GM12878 (cell line): ENCODE results near the gene VPS13C. TPM values are rescaled to one million over a fixed set of nuclear protein-coding genes. Genes with fewer than 3 reads are reported as not detected.

Experiments
- ATAC-seq: fragments of 200-7000 bp; cut with Tn5 transposase; 3 replicates; pipeline ENCODE4 v1.9.1; 2020; ENCODE audit warnings: mild to moderate bottlenecking, moderate library complexity
- BruUV-seq: library from RNA; stranded (reverse); fragments of 400-500 nt; replicated peaks from 2 replicates; lab custom pipeline; 2021; lab: Mats Ljungman, UMichigan
- CTCF ChIA-PET: fragments of 300-600 bp; sonication (Branson Sonifier 250); formaldehyde crosslinking; extraction: SDS; loops from one replicate; lab custom pipeline; 2021; ENCODE audit warnings: inconsistent platforms; lab: Yijun Ruan, JAX
- POLR2A ChIA-PET: fragments of 350-600 bp; formaldehyde crosslinking; extraction: SDS; loops from one replicate; lab custom pipeline; 2021; ENCODE audit warnings: inconsistent platforms; lab: Charles Lee
- RAD21 ChIA-PET: fragments of 300-600 bp; sonication (Branson Sonifier 250); formaldehyde crosslinking; loops from one replicate; lab custom pipeline; 2023; ENCODE audit warnings: antibody characterized with exemption; ENCODE audit not compliant: unreplicated experiment; lab: Charles Lee
- SMC1A ChIA-PET: fragments of 300-600 bp; sonication (Branson Sonifier 250); formaldehyde crosslinking; loops from one replicate; lab custom pipeline; 2023; ENCODE audit not compliant: unreplicated experiment, uncharacterized antibody; lab: Charles Lee
- DNase-seq: peaks from one replicate; pipeline ENCODE4 v3.0.0-alpha.2; 2011; ENCODE audit warnings: low read depth, low spot score
- FAIRE-seq: peaks from 3 replicates; lab custom pipeline; 2011; peaks lifted over from hg19 to GRCh38; lab: Jason Lieb, UNC
- H2AFZ ChIP-seq: 2 replicates; pipeline ENCODE4 v1.6.0; 2011; ENCODE audit warnings: low read depth, low read length, control low read depth; ENCODE audit not compliant: control insufficient read depth
- H3K27ac ChIP-seq: 2 replicates; pipeline ENCODE4 v1.5.1; 2011; ENCODE audit warnings: control low read depth; ENCODE audit not compliant: control insufficient read depth, insufficient read depth
- H3K27me3 ChIP-seq, 2 experiments: replicated peaks in 1 of 2; 2 replicates each; pipeline versions ENCODE4 v1.6.0 to v1.6.1; 2011; ENCODE audit warnings: low read length in 1 of 2; ENCODE audit not compliant: control insufficient read depth in 2 of 2, insufficient read depth in 2 of 2
- H3K36me3 ChIP-seq, 2 experiments: 2 replicates each; pipeline ENCODE4 v1.5.1; 2011; ENCODE audit warnings: low read length in 1 of 2; ENCODE audit not compliant: control insufficient read depth in 2 of 2, insufficient read depth in 2 of 2
- H3K4me1 ChIP-seq: 2 replicates; pipeline ENCODE4 v1.6.1; 2011; ENCODE audit warnings: mild to moderate bottlenecking, low read length, moderate library complexity, mixed read lengths; ENCODE audit not compliant: control insufficient read depth, insufficient read depth
- H3K4me2 ChIP-seq: 2 replicates; pipeline ENCODE4 v1.6.0; 2011; ENCODE audit warnings: control low read depth; ENCODE audit not compliant: control insufficient read depth, insufficient read depth
- H3K4me3 ChIP-seq: fragments of 200-600 bp; sonication (generic); 2 replicates; pipeline ENCODE4 v1.5.1; 2016
- H3K79me2 ChIP-seq: 2 replicates; pipeline ENCODE4 v1.6.0; 2011; ENCODE audit warnings: low read length; ENCODE audit not compliant: control insufficient read depth, insufficient read depth
- H3K9ac ChIP-seq: 2 replicates; pipeline ENCODE4 v1.8.0; 2011; ENCODE audit warnings: low read length, control low read depth, mixed read lengths; ENCODE audit not compliant: control insufficient read depth, insufficient read depth
- H3K9me3 ChIP-seq: replicated peaks from 3 replicates; pipeline ENCODE4 v1.5.1; 2011; ENCODE audit warnings: mild to moderate bottlenecking, low read length; ENCODE audit not compliant: control insufficient read depth, insufficient read depth
- H4K20me1 ChIP-seq: 2 replicates; pipeline ENCODE4 v1.6.0; 2011; ENCODE audit not compliant: control insufficient read depth, insufficient read depth
- ATF7 ChIP-seq: fragments of 450-650 bp; IDR thresholded peaks from 2 replicates; pipeline ENCODE4 v1.6.1; 2016; ENCODE audit warnings: low read depth, mild to moderate bottlenecking
- BCLAF1 ChIP-seq: fragments of 450-650 bp; IDR thresholded peaks from 2 replicates; pipeline ENCODE4 v1.6.1; 2017; ENCODE audit warnings: antibody characterized with exemption, mild to moderate bottlenecking, moderate library complexity
- CBX3 ChIP-seq: fragments of 200-600 bp; sonication (generic); IDR thresholded peaks from 2 replicates; pipeline ENCODE4 v1.6.1; 2016; ENCODE audit warnings: low read depth, borderline replicate concordance
- CUX1 ChIP-seq: IDR thresholded peaks from 2 replicates; pipeline ENCODE4 v1.6.1; 2012; ENCODE audit warnings: improper control_type of control experiment, low read depth, low read length; ENCODE audit not compliant: insufficient replicate concordance
- E2F8 ChIP-seq: fragments of 450-650 bp; IDR thresholded peaks from 2 replicates; pipeline ENCODE4 v1.6.1; 2018; ENCODE audit warnings: mild to moderate bottlenecking, low read depth, moderate library complexity; ENCODE audit not compliant: partially characterized antibody
- PAX5 ChIP-seq: IDR thresholded peaks from 2 replicates; pipeline ENCODE4 v1.6.1; 2011; ENCODE audit warnings: low read depth, low read length, borderline replicate concordance
- ZNF687 ChIP-seq: fragments of 450-650 bp; IDR thresholded peaks from 2 replicates; pipeline ENCODE4 v1.6.1; 2017; ENCODE audit warnings: mild to moderate bottlenecking, moderate library complexity
- WGBS: methylation state at CpG from one replicate; pipeline ENCODE4 v1.1.6; 2016; ENCODE audit warnings: low lambda C conversion rate; ENCODE audit not compliant: insufficient replicate concordance, insufficient coverage; ENCODE audit errors: missing lambda C conversion rate; 5-methylcytosine and 5-hydroxymethylcytosine counted together
- in situ Hi-C: fragments of 300-500 bp; cut with MboI; formaldehyde crosslinking; loops from 9 replicates; pipeline ENCODE4 v1.14.3; 2018; ENCODE audit warnings: mixed read lengths
- intact Hi-C: fragments of 100-400 bp; cut with micrococcal nuclease; formaldehyde crosslinking; loops from one replicate; pipeline ENCODE4 v1.14.2; 2022; ENCODE audit not compliant: unreplicated experiment
- polyA plus RNA-seq, 11 experiments: library from polyadenylated mRNA; depleted of rRNA in 4 of 11; unstranded in 6 of 11; stranded (reverse) in 5 of 11; fragments of >200 nt; fragmentation: Nextera tagmentation in 4 of 11; fragmentation: Illumina TruSeq in 1 of 11; extraction: Ambion mirVana in 4 of 11; extraction: Trizol in 1 of 11; gene quantifications; 1 replicate in 1 of 11; 2 replicates in 10 of 11; pipeline versions ENCODE4 v1.2.1 to v1.2.3, GENCODE V29; 2011 to 2016; ENCODE audit warnings: inconsistent platforms in 2 of 11, missing spikeins in 2 of 11, low read depth in 1 of 11
- total RNA-seq, 4 experiments: library from RNA; depleted of rRNA in 3 of 4; stranded (reverse); fragments of >200 nt in 3 of 4; fragmentation: Illumina TruSeq in 1 of 4; extraction: Trizol in 1 of 4; gene quantifications; 2 replicates each; pipeline versions ENCODE4 v1.2.1 to v1.2.3, GENCODE V29; 2013 to 2021

The VPS13C gene
- total and polyA plus RNA-seq, 10 of the 15 experiments (the other 5 are each of a cell fraction or from before 2014, with no cell fraction given), result 9.3 to 53.1 (median 31.8) TPM

GRCh38 chr15:61815356-61816083, 244.7 kb downstream of the VPS13C start:
- ChIA-PET RAD21 (no interaction called here), SMC1A (no interaction called here), POLR2A (no interaction called here), CTCF (interaction anchor here (1.7 to 1.8 kb wide), 2 partner anchors 18 to 19 kb away, joined by 6 to 7 read pairs; no protein-coding TSS in a partner anchor)
- ATAC-seq (no peak), DNase-seq (no peak), FAIRE-seq (no peak)
- no peak overlapping the region for H3K9ac ChIP-seq
- no peaks in the 10 kb centered on the region for H4K20me1 ChIP-seq
- no peak overlapping the region for H3K27ac ChIP-seq
- no peaks in the 10 kb centered on the region for H3K9me3 ChIP-seq
- WGBS, result 23% methylated on average over 11 of the region's 12 CpGs
- no peak overlapping the region for H3K4me3 ChIP-seq
- H2AFZ ChIP-seq, result no peak overlapping the region
- no peaks in the 10 kb centered on the region; a peak in 1 of 4 replicates for H3K27me3 ChIP-seq
- no peaks in the 10 kb centered on the region for H3K36me3 ChIP-seq
- intact Hi-C loops, result no loop called here
- BruUV-seq, result no TSS peak
- no peaks in the 10 kb centered on the region for H3K4me1 ChIP-seq
- H3K4me2 ChIP-seq, result no peak overlapping the region
- no peaks in the 10 kb centered on the region for H3K79me2 ChIP-seq
- in situ Hi-C loops, result no loop called here
- no peak for TF ChIP-seq CUX1
- TF ChIP-seq E2F8, result no peak
- TF ChIP-seq PAX5, result no peak
- no peak for TF ChIP-seq CBX3
- TF ChIP-seq ATF7, result no peak
- no peak for TF ChIP-seq ZNF687
- no peak for TF ChIP-seq BCLAF1
